C4-2B (cell line): ENCODE measurements around the gene SKI.

ENCODE experiments used
- ZFX ChIP-seq: fragments of 450-650 bp; IDR thresholded peaks from 2 replicates; pipeline ENCODE4 v1.6.1; 2017
- TF ChIP-seq, protein P1 (sequence below): fragments of 450-650 bp; conservative IDR thresholded peaks from 2 replicates; pipeline ENCODE4 v1.5.1; 2017; ENCODE audit warnings: mild to moderate bottlenecking

DNA sequence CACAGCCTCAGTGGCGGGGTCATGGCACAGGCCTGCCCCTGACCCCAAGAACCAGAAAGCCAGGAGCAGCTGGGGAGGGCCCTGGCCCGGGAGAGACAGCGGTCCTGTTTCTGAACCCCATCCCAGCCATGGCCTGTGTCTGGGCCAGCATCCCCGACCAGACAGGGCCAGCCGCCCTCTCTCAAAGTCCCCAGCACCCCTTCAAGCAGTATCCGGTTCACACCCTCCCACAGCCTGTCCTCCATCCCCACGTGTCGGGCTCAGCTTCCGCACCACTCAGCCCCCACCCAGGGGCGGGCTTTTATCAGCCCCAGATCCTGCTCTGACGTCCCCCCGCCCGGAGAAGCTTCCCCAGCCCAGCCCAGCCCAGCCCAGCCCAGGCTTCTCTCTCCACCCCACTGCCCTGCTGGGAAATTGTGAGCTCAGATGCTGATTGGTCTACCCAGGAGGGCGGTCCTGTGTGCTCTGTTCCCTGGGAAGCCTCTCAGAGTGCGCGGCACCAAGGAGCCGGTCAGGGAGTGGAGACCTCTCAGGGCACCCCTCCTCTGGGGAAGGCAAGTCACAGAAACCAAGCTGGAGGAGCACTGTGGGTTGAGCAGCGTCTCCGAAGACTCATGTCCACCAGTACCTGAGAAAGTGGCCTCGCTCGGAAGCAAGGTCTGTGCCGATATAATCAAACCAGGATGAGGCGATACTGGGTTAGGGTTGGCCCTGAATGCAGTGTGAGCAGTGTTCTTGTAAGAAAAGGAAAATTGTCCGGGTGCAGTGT lies 28.9 kb upstream of the SKI start:
- TF ChIP-seq, protein P1, sequence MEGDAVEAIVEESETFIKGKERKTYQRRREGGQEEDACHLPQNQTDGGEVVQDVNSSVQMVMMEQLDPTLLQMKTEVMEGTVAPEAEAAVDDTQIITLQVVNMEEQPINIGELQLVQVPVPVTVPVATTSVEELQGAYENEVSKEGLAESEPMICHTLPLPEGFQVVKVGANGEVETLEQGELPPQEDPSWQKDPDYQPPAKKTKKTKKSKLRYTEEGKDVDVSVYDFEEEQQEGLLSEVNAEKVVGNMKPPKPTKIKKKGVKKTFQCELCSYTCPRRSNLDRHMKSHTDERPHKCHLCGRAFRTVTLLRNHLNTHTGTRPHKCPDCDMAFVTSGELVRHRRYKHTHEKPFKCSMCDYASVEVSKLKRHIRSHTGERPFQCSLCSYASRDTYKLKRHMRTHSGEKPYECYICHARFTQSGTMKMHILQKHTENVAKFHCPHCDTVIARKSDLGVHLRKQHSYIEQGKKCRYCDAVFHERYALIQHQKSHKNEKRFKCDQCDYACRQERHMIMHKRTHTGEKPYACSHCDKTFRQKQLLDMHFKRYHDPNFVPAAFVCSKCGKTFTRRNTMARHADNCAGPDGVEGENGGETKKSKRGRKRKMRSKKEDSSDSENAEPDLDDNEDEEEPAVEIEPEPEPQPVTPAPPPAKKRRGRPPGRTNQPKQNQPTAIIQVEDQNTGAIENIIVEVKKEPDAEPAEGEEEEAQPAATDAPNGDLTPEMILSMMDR = no peak
- TF ChIP-seq ZFX = no peak
